NCI-H2196 treated with DMSO at 0.1 percent for 48 hours (cell line): Measurements from ENCODE around the gene SAMSN1.

Experiments used
- DNase-seq: peaks from one replicate; lab custom pipeline; 2025; ENCODE audit not compliant: unreplicated experiment; lab: John Stamatoyannopoulos, UW

The SAMSN1 gene

GRCh38 chr21:14448784-14449183 is 97.3 kb downstream of the SAMSN1 start:
- no peak for DNase-seq

GRCh38 chr21:14438211-14438610 is 107.9 kb downstream of the SAMSN1 start:
- DNase-seq = no peak

GRCh38 chr21:14435423-14435822 is 110.7 kb downstream of the SAMSN1 start:
- no peak for DNase-seq
